ENCODE measurements around the gene PAPPA. TPM values are rescaled to one million over a fixed set of nuclear protein-coding genes. Genes with fewer than 3 reads are reported as not detected.
A peak's percentile ranks its signal among the peaks of the same experiment; 100 is the strongest.

PAPPA gene
- total RNA-seq, 1 donor from 2014 or later, result 219 TPM

DNA sequence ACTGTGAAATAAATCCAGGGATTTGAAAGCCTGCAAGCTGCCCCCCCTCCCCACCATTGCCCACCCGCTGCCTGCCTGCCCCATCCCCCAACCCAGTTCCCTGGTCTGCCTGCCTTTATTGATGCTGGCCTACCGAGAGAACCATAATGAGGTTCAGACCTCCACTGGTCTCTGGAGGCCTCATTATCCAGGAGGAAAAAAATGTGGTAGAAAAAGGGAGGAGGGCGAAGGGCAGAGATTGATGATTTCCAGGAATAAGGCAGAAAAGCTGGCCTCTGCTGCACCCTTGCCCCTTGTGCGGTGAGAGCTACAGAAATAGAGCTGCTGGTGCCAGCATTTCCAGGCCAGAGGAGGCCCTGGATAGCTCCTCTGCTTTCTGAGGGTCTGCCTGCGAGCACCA, 216.1 kb downstream of the PAPPA start:
- no peak overlapping the region for H3K4me3 Mint-ChIP-seq (ENCODE audit: unreplicated experiment)

DNA sequence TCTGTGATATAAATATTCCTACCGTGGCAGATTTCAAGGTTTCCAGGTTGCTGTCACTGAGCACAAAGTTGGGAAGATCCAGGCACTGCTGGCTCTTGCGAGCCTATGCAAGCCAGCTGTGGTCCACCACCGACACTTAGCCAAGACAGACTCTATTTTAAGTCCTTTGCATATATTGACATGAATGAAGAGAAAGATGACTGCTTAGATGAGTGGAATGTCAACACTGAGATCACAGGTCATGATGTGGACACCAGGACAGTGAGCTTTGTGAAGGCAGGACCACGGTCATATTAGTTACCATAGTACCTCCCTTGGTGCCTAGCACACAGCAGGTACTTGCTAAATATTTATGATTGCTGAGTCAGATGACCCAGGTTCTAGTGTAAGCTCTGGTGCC, 217.0 kb downstream of the PAPPA start:
- Mint-ChIP-seq H3K27me3 (ENCODE audit: low read depth) (no peaks in the 10 kb centered on the region), H3K9me3 (ENCODE audit: low read depth) (no peaks in the 10 kb centered on the region), H3K4me3 (ENCODE audit: unreplicated experiment) (no peak overlapping the region), H3K27ac (ENCODE audit: unreplicated experiment) (no peak overlapping the region), H3K4me1 (ENCODE audit: low read depth) (peaks cover 22% of the 10 kb centered on the region), H3K36me3 (ENCODE audit: low read depth) (peaks cover 32% of the 10 kb centered on the region)
- no peak for DNase-seq (ENCODE audit: low spot score)
- TF ChIP-seq, protein P1, sequence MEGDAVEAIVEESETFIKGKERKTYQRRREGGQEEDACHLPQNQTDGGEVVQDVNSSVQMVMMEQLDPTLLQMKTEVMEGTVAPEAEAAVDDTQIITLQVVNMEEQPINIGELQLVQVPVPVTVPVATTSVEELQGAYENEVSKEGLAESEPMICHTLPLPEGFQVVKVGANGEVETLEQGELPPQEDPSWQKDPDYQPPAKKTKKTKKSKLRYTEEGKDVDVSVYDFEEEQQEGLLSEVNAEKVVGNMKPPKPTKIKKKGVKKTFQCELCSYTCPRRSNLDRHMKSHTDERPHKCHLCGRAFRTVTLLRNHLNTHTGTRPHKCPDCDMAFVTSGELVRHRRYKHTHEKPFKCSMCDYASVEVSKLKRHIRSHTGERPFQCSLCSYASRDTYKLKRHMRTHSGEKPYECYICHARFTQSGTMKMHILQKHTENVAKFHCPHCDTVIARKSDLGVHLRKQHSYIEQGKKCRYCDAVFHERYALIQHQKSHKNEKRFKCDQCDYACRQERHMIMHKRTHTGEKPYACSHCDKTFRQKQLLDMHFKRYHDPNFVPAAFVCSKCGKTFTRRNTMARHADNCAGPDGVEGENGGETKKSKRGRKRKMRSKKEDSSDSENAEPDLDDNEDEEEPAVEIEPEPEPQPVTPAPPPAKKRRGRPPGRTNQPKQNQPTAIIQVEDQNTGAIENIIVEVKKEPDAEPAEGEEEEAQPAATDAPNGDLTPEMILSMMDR (IDR thresholded peaks at IDR 0.05), result no peak

More for the DNA sequence above, 216.1 kb downstream of the PAPPA start:
- no peak for DNase-seq (ENCODE audit: low spot score)
- no peaks in the 10 kb centered on the region for H3K9me3 Mint-ChIP-seq (ENCODE audit: low read depth)
- no peaks in the 10 kb centered on the region for H3K27me3 Mint-ChIP-seq (ENCODE audit: low read depth)
- H3K36me3 Mint-ChIP-seq (ENCODE audit: low read depth), result peaks cover 31% of the 10 kb centered on the region
- TF ChIP-seq, protein P1 (IDR thresholded peaks at IDR 0.05), result no peak
- no peak overlapping the region for H3K27ac Mint-ChIP-seq (ENCODE audit: unreplicated experiment)
- H3K4me1 Mint-ChIP-seq (ENCODE audit: low read depth), result peaks cover 16% of the 10 kb centered on the region

DNA sequence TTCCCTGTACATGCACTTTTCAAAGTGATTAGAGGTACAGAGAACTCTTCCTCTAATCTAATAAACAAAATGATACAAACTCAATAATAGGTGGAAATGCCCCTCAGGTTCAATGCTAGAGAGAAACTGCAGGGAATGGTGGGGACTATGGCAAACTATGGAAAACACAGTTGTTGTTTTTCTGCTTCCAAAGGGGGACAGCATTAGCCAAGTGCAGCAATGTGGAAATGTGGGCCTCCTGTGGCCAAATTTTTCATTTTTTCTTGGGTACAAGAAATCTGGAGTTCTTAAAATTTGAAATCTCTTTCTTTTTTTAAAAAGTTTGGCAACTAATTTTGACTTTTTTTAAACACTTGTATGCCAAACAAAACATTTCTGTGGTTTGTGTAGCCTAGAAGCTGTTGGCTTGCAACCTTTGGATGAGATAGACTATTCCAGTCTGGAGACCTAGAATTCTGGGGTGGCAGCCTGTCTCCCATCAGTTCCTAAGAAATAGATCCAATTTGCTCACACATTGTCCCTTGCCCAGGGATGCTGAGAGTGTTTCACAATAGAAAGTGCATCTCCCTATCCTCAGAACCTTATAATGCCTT, 218.6 kb downstream of the PAPPA start:
- peaks cover 32% of the 10 kb centered on the region for H3K36me3 Mint-ChIP-seq (ENCODE audit: low read depth)
- H3K4me1 Mint-ChIP-seq (ENCODE audit: low read depth), result peaks cover 31% of the 10 kb centered on the region
- TF ChIP-seq, protein P1 (IDR thresholded peaks at IDR 0.05), result no peak
- no peak overlapping the region for H3K27ac Mint-ChIP-seq (ENCODE audit: unreplicated experiment)
- no peaks in the 10 kb centered on the region for H3K9me3 Mint-ChIP-seq (ENCODE audit: low read depth)
- DNase-seq (ENCODE audit: low spot score), result no peak
- H3K27me3 Mint-ChIP-seq (ENCODE audit: low read depth), result no peaks in the 10 kb centered on the region
- no peak overlapping the region for H3K4me3 Mint-ChIP-seq (ENCODE audit: unreplicated experiment)

DNA sequence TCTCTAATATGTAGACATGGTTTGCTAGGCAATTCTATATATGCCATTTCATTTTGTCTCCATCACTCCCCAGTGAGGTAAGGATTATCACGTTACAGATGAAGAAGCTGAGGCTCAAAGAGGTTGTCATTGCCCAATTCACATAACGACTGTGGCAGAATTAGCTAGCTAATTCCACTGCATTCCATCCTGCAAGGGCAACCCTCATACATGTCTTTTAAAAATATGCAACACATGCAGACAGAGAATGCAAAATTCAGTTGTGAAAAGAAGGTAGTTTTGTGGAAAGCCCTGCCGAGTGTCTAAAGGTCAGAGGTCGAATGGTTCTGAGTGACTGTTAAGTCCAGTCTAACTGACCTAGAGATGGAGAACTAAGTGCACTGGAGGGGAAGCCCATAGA, 219.2 kb downstream of the PAPPA start:
- H3K9me3 Mint-ChIP-seq (ENCODE audit: low read depth), result no peaks in the 10 kb centered on the region
- TF ChIP-seq, protein P1 (IDR thresholded peaks at IDR 0.05), result no peak
- H3K4me1 Mint-ChIP-seq (ENCODE audit: low read depth), result peaks cover 37% of the 10 kb centered on the region
- H3K4me3 Mint-ChIP-seq (ENCODE audit: unreplicated experiment), result no peak overlapping the region
- no peak for DNase-seq (ENCODE audit: low spot score)
- H3K27me3 Mint-ChIP-seq (ENCODE audit: low read depth), result no peaks in the 10 kb centered on the region
- H3K27ac Mint-ChIP-seq (ENCODE audit: unreplicated experiment), result no peak overlapping the region
- H3K36me3 Mint-ChIP-seq (ENCODE audit: low read depth), result peaks cover 29% of the 10 kb centered on the region

DNA sequence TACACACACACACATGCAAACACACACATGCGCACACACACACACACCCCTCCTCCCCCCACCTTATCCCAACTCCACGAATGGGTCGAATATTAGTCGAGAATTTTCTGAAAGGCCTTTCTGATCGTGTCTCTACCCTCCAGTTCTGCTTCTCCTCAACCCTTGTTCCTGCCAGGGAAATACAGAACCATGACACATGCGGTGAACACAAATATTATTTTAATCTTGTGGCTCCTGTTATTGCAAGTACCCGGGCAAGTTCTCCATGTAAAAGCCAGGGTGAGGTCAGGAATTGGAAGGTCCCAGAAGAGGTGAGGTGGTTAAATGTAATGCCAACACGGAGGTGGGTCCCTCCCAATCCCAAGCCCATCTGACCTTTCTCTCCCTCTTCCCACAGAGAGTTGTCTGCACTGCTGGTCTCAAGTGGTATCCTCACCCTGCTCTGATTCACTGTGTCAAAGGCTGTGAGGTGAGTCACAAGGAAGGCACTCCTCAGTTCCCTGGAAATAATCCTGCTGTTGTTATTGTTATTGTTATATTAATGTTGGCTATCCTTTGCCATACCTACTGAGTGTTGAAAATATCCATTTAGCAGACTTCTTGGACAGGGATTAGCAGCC, 223.7 kb downstream of the PAPPA start:
- TF ChIP-seq, protein P1 (IDR thresholded peaks at IDR 0.05), result no peak
- DNase-seq (ENCODE audit: low spot score), result no peak
- H3K36me3 Mint-ChIP-seq (ENCODE audit: low read depth), result peaks cover 44% of the 10 kb centered on the region
- no peak overlapping the region for H3K4me3 Mint-ChIP-seq (ENCODE audit: unreplicated experiment)
- H3K27ac Mint-ChIP-seq (ENCODE audit: unreplicated experiment), result peak overlapping the region; percentile 85
- H3K9me3 Mint-ChIP-seq (ENCODE audit: low read depth), result no peaks in the 10 kb centered on the region
- no peaks in the 10 kb centered on the region for H3K27me3 Mint-ChIP-seq (ENCODE audit: low read depth)
- H3K4me1 Mint-ChIP-seq (ENCODE audit: low read depth), result peaks cover 55% of the 10 kb centered on the region
